Measurements from ENCODE around the gene CCDC3. TPM values are rescaled to one million over a fixed set of nuclear protein-coding genes. Genes with fewer than 3 reads are reported as not detected.

Gene CCDC3
- total and polyA plus RNA-seq, 8 donors: 6.0 to 11.8 (median 8.2) TPM

GRCh38 chr10:12925845-12926244 is 75.7 kb downstream of the CCDC3 start:
- H3K4me3 ChIP-seq: no peak overlapping the region
- H3K9me3 ChIP-seq: peaks cover 0 to 5% of the 10 kb centered on the region in 2 donors
- H3K27ac ChIP-seq: no peak overlapping the region
- H3K4me1 ChIP-seq: no peaks in the 10 kb centered on the region
- no peaks in the 10 kb centered on the region for H3K36me3 ChIP-seq
- intact Hi-C loops (cut with DNase I): no loop called here
- ATAC-seq (no peak), DNase-seq (no peak)
- TF ChIP-seq CTCF (IDR thresholded peaks at IDR 0.05): no peak
- H3K27me3 ChIP-seq: no peaks in the 10 kb centered on the region

GRCh38 chr10:12924911-12925310 is 76.6 kb downstream of the CCDC3 start:
- Histone ChIP-seq H3K27me3 (no peaks in the 10 kb centered on the region), H3K4me3 (no peak overlapping the region), H3K4me1 (no peaks in the 10 kb centered on the region), H3K36me3 (no peaks in the 10 kb centered on the region), H3K9me3 (peaks cover 0 to 5% of the 10 kb centered on the region in 2 donors), H3K27ac (no peak overlapping the region)
- ATAC-seq (no peak), DNase-seq (no peak)
- intact Hi-C loops (cut with DNase I): no loop called here
- no peak for TF ChIP-seq CTCF (IDR thresholded peaks at IDR 0.05)

- no peak for DNase-seq
- TF ChIP-seq CTCF (IDR thresholded peaks at IDR 0.05): no peak
- Histone ChIP-seq H3K27ac (no peak overlapping the region), H3K36me3 (no peaks in the 10 kb centered on the region), H3K4me1 (no peaks in the 10 kb centered on the region), H3K27me3 (no peaks in the 10 kb centered on the region), H3K4me3 (no peak overlapping the region), H3K9me3 (peaks cover 0 to 5% of the 10 kb centered on the region in 2 donors)
- intact Hi-C loops (cut with DNase I): no loop called here
- ATAC-seq: no peak
These were observed 79.2 kb downstream of the CCDC3 start for GRCh38 chr10:12922117-12922900.

- Histone ChIP-seq H3K9me3 (peaks cover 0 to 3% of the 10 kb centered on the region in 2 donors), H3K36me3 (no peaks in the 10 kb centered on the region), H3K27ac (no peak overlapping the region), H3K4me3 (no peak overlapping the region), H3K4me1 (no peaks in the 10 kb centered on the region), H3K27me3 (no peaks in the 10 kb centered on the region)
- TF ChIP-seq CTCF (IDR thresholded peaks at IDR 0.05): no peak
- intact Hi-C loops (cut with DNase I): no loop called here
- DNase-seq (no peak), ATAC-seq (no peak)
These were observed 80.3 kb downstream of the CCDC3 start for GRCh38 chr10:12921163-12921562.

- intact Hi-C loops (cut with DNase I): no loop called here
- no peaks in the 10 kb centered on the region for H3K4me1 ChIP-seq
- no peak for TF ChIP-seq CTCF (IDR thresholded peaks at IDR 0.05)
- DNase-seq: no peak
- H3K4me3 ChIP-seq: no peak overlapping the region
- H3K27ac ChIP-seq: no peak overlapping the region
- H3K9me3 ChIP-seq: no peaks in the 10 kb centered on the region
- no peak for ATAC-seq
- H3K36me3 ChIP-seq: no peaks in the 10 kb centered on the region
- no peaks in the 10 kb centered on the region for H3K27me3 ChIP-seq
These were observed 81.9 kb downstream of the CCDC3 start for GRCh38 chr10:12919574-12919973.
